Stimulated activated CD8-positive, alpha-beta memory T cell treated with anti-CD3 and anti-CD28 coated beads, Interleukin-12 subunit alpha, Interleukin-12 subunit beta, amount 100 ng/mL, for 24 hours (primary cell): ENCODE data around the gene CHST8.

Source experiments
- DNase-seq: peaks from one replicate; pipeline ENCODE4 v3.0.0-alpha.2; 2020; ENCODE audit errors: extremely low read depth

CHST8 gene

GRCh38 chr19:33766623-33767022 lies 144.9 kb downstream of the CHST8 start:
- no peak for DNase-seq

GRCh38 chr19:33767898-33768413 lies 146.2 kb downstream of the CHST8 start:
- no peak for DNase-seq

DNA sequence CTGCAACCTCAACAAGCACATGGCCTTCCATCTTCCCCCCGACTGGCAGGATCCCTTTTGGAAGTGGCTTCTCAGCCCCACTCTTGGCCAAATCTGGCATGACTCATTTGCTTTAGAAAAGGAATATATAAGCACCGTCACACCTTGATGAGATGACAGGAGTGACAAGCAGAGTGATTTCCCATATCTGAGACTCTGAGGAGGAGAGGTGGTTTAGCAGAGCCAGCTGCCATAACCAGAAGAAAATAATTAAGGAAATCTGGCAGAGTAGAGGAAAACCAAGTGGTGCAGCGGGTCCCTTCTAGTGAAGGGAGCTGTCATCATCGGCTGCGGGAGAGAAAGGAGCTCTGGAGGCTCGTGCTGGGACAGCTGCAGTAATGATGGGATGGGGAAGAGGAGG lies 147.5 kb downstream of the CHST8 start:
- no peak for DNase-seq

DNA sequence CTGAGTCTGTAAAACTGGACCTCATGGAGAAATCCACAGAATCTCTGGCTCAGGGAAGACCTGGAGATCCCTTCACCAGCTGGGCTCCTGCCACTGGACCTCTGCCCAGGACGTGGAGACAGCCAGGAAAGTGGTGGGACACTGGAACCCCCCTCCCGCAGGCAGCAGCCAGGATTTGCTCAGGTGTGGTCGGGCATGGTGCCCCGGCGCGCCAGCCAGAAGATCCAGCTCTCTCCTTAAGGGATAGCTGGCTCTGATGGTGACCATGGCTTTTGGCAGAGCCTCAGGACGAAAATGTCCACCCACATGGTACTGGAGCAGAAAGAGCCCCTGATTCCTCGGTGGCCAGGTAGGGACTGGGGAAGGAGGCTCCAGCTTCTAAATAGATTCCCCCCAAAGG lies 148.4 kb downstream of the CHST8 start:
- no peak for DNase-seq

- DNase-seq = no peak
Measured at GRCh38 chr19:33771384-33772101, 149.8 kb downstream of the CHST8 start.

DNA sequence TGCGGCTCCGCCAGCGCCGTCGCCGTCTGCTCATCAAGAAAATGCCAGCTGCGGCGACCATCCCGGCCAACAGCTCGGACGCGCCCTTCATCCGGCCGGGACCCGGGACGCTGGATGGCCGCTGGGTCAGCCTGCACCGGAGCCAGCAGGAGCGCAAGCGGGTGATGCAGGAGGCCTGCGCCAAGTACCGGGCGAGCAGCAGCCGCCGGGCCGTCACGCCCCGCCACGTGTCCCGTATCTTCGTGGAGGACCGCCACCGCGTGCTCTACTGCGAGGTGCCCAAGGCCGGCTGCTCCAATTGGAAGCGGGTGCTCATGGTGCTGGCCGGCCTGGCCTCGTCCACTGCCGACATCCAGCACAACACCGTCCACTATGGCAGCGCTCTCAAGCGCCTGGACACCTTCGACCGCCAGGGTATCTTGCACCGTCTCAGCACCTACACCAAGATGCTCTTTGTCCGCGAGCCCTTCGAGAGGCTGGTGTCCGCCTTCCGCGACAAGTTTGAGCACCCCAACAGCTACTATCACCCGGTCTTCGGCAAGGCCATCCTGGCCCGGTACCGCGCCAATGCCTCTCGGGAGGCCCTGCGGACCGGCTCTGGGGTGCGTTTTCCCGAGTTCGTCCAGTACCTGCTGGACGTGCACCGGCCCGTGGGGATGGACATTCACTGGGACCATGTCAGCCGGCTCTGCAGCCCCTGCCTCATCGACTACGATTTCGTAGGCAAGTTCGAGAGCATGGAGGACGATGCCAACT lies 150.5 kb downstream of the CHST8 start:
- DNase-seq = no peak

DNA sequence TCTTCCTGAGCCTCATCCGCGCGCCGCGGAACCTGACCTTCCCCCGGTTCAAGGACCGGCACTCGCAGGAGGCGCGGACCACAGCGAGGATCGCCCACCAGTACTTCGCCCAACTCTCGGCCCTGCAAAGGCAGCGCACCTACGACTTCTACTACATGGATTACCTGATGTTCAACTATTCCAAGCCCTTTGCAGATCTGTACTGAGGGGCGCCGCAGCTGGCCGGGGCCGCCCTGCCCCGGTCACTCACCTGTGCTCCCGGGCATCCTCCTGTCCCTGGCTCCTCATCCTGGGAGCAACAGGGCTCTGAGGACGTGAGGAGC lies 151.1 kb downstream of the CHST8 start:
- no peak for DNase-seq

DNA sequence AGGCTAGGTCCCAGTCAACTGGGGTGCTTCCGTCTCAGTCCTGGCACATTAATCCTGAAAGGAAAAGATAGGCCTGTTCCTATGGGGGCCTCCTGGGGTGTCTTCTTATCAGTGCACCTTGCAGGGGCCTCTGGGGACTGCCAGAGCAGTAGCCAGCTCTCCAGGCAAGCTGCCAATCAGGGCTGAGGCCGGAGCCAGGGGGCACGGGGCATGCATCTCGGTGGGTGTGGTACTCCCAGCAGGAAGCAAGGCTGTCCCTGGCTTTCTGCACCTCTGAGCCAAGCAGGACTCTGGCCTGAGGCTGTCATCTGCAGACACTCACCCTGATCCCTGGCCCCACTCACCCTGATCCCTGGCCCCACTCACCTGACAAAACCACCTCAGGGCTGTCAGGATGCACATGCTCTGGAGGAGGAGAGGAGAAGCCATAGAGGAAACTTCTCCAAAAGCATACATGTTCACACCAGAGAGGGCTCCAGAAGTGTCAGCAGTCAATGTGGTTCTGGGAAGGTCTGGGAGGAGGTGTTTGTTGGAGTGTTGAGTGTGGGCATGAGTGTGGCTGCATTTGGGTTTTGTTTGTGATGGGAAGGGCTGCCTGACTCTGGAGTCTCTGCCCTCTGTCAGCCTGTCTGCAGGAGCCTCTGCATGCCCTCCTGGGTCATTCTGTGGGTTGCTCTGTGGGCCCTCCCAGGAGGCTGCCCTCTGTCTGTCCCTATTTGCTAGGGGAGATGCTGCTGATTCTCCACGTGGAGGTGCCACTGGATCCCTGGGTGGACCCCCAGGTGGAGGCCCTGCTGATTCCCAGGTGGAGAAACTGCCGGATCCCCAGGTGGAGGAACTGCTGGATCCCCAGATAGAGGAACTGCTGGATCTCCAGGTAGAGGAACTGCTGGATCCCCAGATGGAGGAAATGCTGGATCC lies 152.2 kb downstream of the CHST8 start:
- no peak for DNase-seq

- no peak for DNase-seq
Measured at GRCh38 chr19:33774751-33775150, 153.0 kb downstream of the CHST8 start.

- no peak for DNase-seq
Measured at GRCh38 chr19:33775731-33776487, 154.2 kb downstream of the CHST8 start.

- DNase-seq = no peak
Measured at GRCh38 chr19:33777351-33777750, 155.6 kb downstream of the CHST8 start.

- DNase-seq = no peak
Measured at GRCh38 chr19:33777753-33778088, 156.0 kb downstream of the CHST8 start.

GRCh38 chr19:33778089-33778791 lies 156.5 kb downstream of the CHST8 start:
- peak; percentile 58 for DNase-seq

- no peak for DNase-seq
Measured at GRCh38 chr19:33779849-33780248, 158.1 kb downstream of the CHST8 start.

- no peak for DNase-seq
Measured at GRCh38 chr19:33780251-33780650, 158.5 kb downstream of the CHST8 start.

DNA sequence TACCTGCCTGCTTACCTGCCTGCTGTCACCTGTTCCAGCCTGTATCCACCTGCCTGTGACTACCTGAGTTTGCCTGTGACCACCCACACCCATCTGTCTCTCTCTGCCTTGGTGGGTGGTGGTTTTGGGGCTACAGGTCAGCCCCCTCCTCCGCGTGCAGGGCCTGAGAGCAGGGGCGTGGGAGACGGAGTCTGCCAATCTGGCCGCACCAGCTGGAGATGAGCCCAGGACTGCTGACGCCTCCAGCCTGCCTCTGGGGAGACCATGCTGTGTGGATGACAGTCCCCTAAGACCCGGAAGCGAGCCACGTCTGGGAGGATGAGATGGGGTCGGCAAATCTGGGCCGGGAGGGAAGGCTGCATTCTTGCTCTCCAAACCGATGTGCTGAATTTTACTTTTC lies 159.0 kb downstream of the CHST8 start:
- no peak for DNase-seq

- no peak for DNase-seq
Measured at GRCh38 chr19:33781415-33781935, 159.7 kb downstream of the CHST8 start.

DNA sequence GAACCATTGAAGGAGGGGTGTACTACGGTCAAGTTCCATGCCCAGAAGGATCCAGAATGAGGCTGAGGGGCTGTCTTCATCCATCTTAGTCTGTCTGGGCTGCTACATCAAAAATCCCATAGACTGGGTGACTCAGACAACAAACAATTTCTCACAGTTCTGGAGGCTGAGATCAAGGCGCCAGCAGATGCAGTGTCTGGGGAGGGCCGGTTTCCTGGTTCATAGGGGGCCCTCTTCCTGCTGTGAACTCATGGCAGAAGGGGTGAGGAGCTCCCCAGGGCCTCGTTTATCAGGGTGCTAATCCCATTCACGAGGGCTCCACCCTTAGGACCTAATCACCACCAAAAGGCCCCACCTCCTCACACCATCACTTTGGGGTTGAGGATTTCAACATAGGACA lies 160.2 kb downstream of the CHST8 start:
- DNase-seq = no peak

GRCh38 chr19:33784432-33784831 lies 162.7 kb downstream of the CHST8 start:
- no peak for DNase-seq

GRCh38 chr19:33785795-33786194 lies 164.0 kb downstream of the CHST8 start:
- no peak for DNase-seq

GRCh38 chr19:33788676-33789075 lies 166.9 kb downstream of the CHST8 start:
- DNase-seq = no peak
